ENCODE results near the gene CNOT4. TPM values are rescaled to one million over a fixed set of nuclear protein-coding genes. Genes with fewer than 3 reads are reported as not detected.
A peak's percentile ranks its signal among the peaks of the same experiment; 100 is the strongest.

Gene CNOT4
- total and polyA plus RNA-seq, 10 of the 15 experiments (the other 5 are each of a cell fraction or from before 2014, with no cell fraction given) = 9.4 to 29.6 (median 16.6) TPM

GRCh38 chr7:135374736-135375135 lies 135.2 kb downstream of the CNOT4 start:
- ChIA-PET CTCF (interaction anchor here (3.1 kb wide), 1 partner anchor 12 kb away, joined by 9 read pairs; no protein-coding TSS in a partner anchor), SMC1A (ENCODE audit: uncharacterized antibody, unreplicated experiment) (interaction anchor here (1.3 kb wide), 1 partner anchor 85 kb away, joined by 3 read pairs; no protein-coding TSS in a partner anchor), POLR2A (no interaction called here), RAD21 (ENCODE audit: unreplicated experiment) (no interaction called here)
- no peak for FAIRE-seq
- Histone ChIP-seq H3K4me3 (no peak overlapping the region), H3K79me2 (ENCODE audit: control insufficient read depth, insufficient read depth, low read length) (no peaks in the 10 kb centered on the region), H3K27me3 (replicated peaks in 1 of 2; ENCODE audit: control insufficient read depth in 2 of 2, insufficient read depth in 2 of 2, low read length in 1 of 2) (no peaks in the 10 kb centered on the region), H3K9me3 (replicated peaks; ENCODE audit: control insufficient read depth, insufficient read depth, low read length) (no peaks in the 10 kb centered on the region), H3K4me2 (ENCODE audit: control insufficient read depth, insufficient read depth) (no peak overlapping the region), H3K27ac (ENCODE audit: control insufficient read depth, insufficient read depth) (no peak overlapping the region), H3K36me3 (ENCODE audit: control insufficient read depth in 2 of 2, insufficient read depth in 2 of 2, low read length in 1 of 2) (no peaks in the 10 kb centered on the region), H3K9ac (ENCODE audit: control insufficient read depth, insufficient read depth, low read length) (no peak overlapping the region), H3K4me1 (ENCODE audit: control insufficient read depth, insufficient read depth, low read length) (no peaks in the 10 kb centered on the region), H2AFZ (ENCODE audit: control insufficient read depth, low read depth, low read length) (no peak overlapping the region), H4K20me1 (ENCODE audit: control insufficient read depth, insufficient read depth) (no peaks in the 10 kb centered on the region)
- no peak for ATAC-seq
- 38% methylated on average over 3 of the region's 3 CpGs for WGBS (ENCODE audit: insufficient coverage, insufficient replicate concordance, low lambda C conversion rate, missing lambda C conversion rate)
- no peak for DNase-seq (ENCODE audit: low read depth, low spot score)
- in situ Hi-C loops (cut with MboI) = no loop called here
- TF ChIP-seq MTA2 (IDR thresholded peaks at IDR 0.05; ENCODE audit: low read depth) (no peak), ESRRA (IDR thresholded peaks at IDR 0.05; ENCODE audit: low read length) (no peak), RCOR1 (conservative IDR thresholded peaks at IDR 0.05; ENCODE audit: low read depth, low read length) (no peak), NR2C2 (IDR thresholded peaks at IDR 0.05; ENCODE audit: borderline replicate concordance, control insufficient read depth, insufficient read length, low read depth) (no peak), ZNF217 (IDR thresholded peaks at IDR 0.05) (no peak), CHD4 (IDR thresholded peaks at IDR 0.05) (no peak), MEF2B (IDR thresholded peaks at IDR 0.05; ENCODE audit: partially characterized antibody, poor library complexity, severe bottlenecking) (peak; percentile 57), HCFC1 (IDR thresholded peaks at IDR 0.05; ENCODE audit: low read length) (no peak), KLF5 (IDR thresholded peaks at IDR 0.05; ENCODE audit: partially characterized antibody) (no peak), EP300 (IDR thresholded peaks at IDR 0.05; ENCODE audit: borderline replicate concordance in 1 of 2, control insufficient read depth in 1 of 2, low read depth in 2 of 2, low read length in 2 of 2) (no peak), ZNF687 (IDR thresholded peaks at IDR 0.05) (no peak), TARDBP (IDR thresholded peaks at IDR 0.05; ENCODE audit: borderline replicate concordance) (no peak), RUNX3 (IDR thresholded peaks at IDR 0.05; ENCODE audit: low read length) (peak; percentile 81), BCL11A (IDR thresholded peaks at IDR 0.05; ENCODE audit: low read depth, low read length) (peak; percentile 18; the same call in 1 of the 2 replicates), FOXM1 (IDR thresholded peaks at IDR 0.05; ENCODE audit: low read depth, low read length) (peak; percentile 83; the same call in 1 of the 2 replicates), MEF2A (IDR thresholded peaks at IDR 0.05; ENCODE audit: insufficient read depth, low read depth, low read length) (peak; percentile 92), CREM (IDR thresholded peaks at IDR 0.05; ENCODE audit: low read depth) (peak; percentile 38; the same call in 1 of the 2 replicates), NFIC (IDR thresholded peaks at IDR 0.05; ENCODE audit: low read depth, low read length) (peak; percentile 78)
- intact Hi-C loops (cut with micrococcal nuclease; ENCODE audit: unreplicated experiment) = no loop called here
- no TSS peak for BruUV-seq (replicated peaks)

Data from GM12878 (cell line).